ENCODE data around the gene ABHD18. TPM values are rescaled to one million over a fixed set of nuclear protein-coding genes. Genes with fewer than 3 reads are reported as not detected.
"Not testable (repeated sequence)": the region's sequence is repeated elsewhere in the genome, so short reads cannot be mapped to it uniquely, and the experiment has no call there.

The ABHD18 gene
- polyA plus RNA-seq, 1 donor from 2014 or later, result 17.5 TPM

GRCh38 chr4:127931836-127932235 is 33.4 kb upstream of the ABHD18 start:
- not testable (repeated sequence) for H3K9ac ChIP-seq (ENCODE audit: low read length); H3K27ac ChIP-seq (ENCODE audit: low read length); H3K27me3 ChIP-seq (ENCODE audit: insufficient read depth, low read depth, low read length); H2AFZ ChIP-seq (ENCODE audit: low read depth, low read length); H3K4me2 ChIP-seq (ENCODE audit: low read length); H3K9me3 ChIP-seq (ENCODE audit: low read length); H3K36me3 ChIP-seq (ENCODE audit: insufficient read depth, low read length); H3F3A ChIP-seq (ENCODE audit: insufficient read depth, low read length, poor library complexity, severe bottlenecking); H4K20me1 ChIP-seq (ENCODE audit: insufficient read depth); H3K4me3 ChIP-seq (ENCODE audit: low read length); H3K79me2 ChIP-seq (replicated peaks; ENCODE audit: insufficient read depth, low read length); H3K9me2 ChIP-seq (ENCODE audit: insufficient read depth, low read length)

GRCh38 chr4:127936974-127937373 is 28.2 kb upstream of the ABHD18 start:
- Histone ChIP-seq H3K36me3 (ENCODE audit: insufficient read depth, low read length) (no peaks in the 10 kb centered on the region), H3K4me2 (ENCODE audit: low read length) (no peak overlapping the region), H3K27me3 (ENCODE audit: insufficient read depth, low read depth, low read length) (no peaks in the 10 kb centered on the region), H3F3A (ENCODE audit: insufficient read depth, low read length, poor library complexity, severe bottlenecking) (no peaks in the 10 kb centered on the region), H3K9me3 (ENCODE audit: low read length) (no peaks in the 10 kb centered on the region), H3K4me3 (ENCODE audit: low read length) (no peak overlapping the region), H3K79me2 (replicated peaks; ENCODE audit: insufficient read depth, low read length) (no peaks in the 10 kb centered on the region), H3K27ac (ENCODE audit: low read length) (no peak overlapping the region), H3K9me2 (ENCODE audit: insufficient read depth, low read length) (no peaks in the 10 kb centered on the region), H2AFZ (ENCODE audit: low read depth, low read length) (no peak overlapping the region), H3K9ac (ENCODE audit: low read length) (no peak overlapping the region), H4K20me1 (ENCODE audit: insufficient read depth) (no peaks in the 10 kb centered on the region)
- TF ChIP-seq EP300 (conservative IDR thresholded peaks at IDR 0.05; ENCODE audit: poor library complexity, severe bottlenecking) (no peak), CTCF (IDR thresholded peaks at IDR 0.05; ENCODE audit: poor library complexity, severe bottlenecking) (no peak), MXI1 (conservative IDR thresholded peaks at IDR 0.05; ENCODE audit: poor library complexity, severe bottlenecking) (no peak), POLR2AphosphoS5 (IDR thresholded peaks at IDR 0.05) (no peak), REST (IDR thresholded peaks at IDR 0.05; ENCODE audit: borderline replicate concordance) (no peak), EZH2 (IDR thresholded peaks at IDR 0.05; ENCODE audit: borderline replicate concordance, insufficient read depth, low read length, poor library complexity, severe bottlenecking) (no peak), RAD21 (conservative IDR thresholded peaks at IDR 0.05) (no peak), TAF1 (IDR thresholded peaks at IDR 0.05; ENCODE audit: low read depth) (no peak), SMC3 (conservative IDR thresholded peaks at IDR 0.05; ENCODE audit: poor library complexity) (no peak)

GRCh38 chr4:127957105-127957504 is 8.1 kb upstream of the ABHD18 start:
- no peak overlapping the region for H2AFZ ChIP-seq (ENCODE audit: low read depth, low read length)
- TF ChIP-seq POLR2AphosphoS5 (IDR thresholded peaks at IDR 0.05) (no peak), CTCF (IDR thresholded peaks at IDR 0.05; ENCODE audit: poor library complexity, severe bottlenecking) (no peak), EP300 (conservative IDR thresholded peaks at IDR 0.05; ENCODE audit: poor library complexity, severe bottlenecking) (no peak), REST (IDR thresholded peaks at IDR 0.05; ENCODE audit: borderline replicate concordance) (no peak), SMC3 (conservative IDR thresholded peaks at IDR 0.05; ENCODE audit: poor library complexity) (no peak), MXI1 (conservative IDR thresholded peaks at IDR 0.05; ENCODE audit: poor library complexity, severe bottlenecking) (no peak), EZH2 (IDR thresholded peaks at IDR 0.05; ENCODE audit: borderline replicate concordance, insufficient read depth, low read length, poor library complexity, severe bottlenecking) (no peak), RAD21 (conservative IDR thresholded peaks at IDR 0.05) (no peak), TAF1 (IDR thresholded peaks at IDR 0.05; ENCODE audit: low read depth) (no peak)
- no peaks in the 10 kb centered on the region for H4K20me1 ChIP-seq (ENCODE audit: insufficient read depth)
- no peaks in the 10 kb centered on the region for H3K9me2 ChIP-seq (ENCODE audit: insufficient read depth, low read length)
- H3K79me2 ChIP-seq (replicated peaks; ENCODE audit: insufficient read depth, low read length), result peaks cover 34% of the 10 kb centered on the region
- H3K27me3 ChIP-seq (ENCODE audit: insufficient read depth, low read depth, low read length), result no peaks in the 10 kb centered on the region
- H3K9ac ChIP-seq (ENCODE audit: low read length), result no peak overlapping the region
- H3F3A ChIP-seq (ENCODE audit: insufficient read depth, low read length, poor library complexity, severe bottlenecking), result no peaks in the 10 kb centered on the region
- no peaks in the 10 kb centered on the region for H3K9me3 ChIP-seq (ENCODE audit: low read length)
- no peak overlapping the region for H3K4me2 ChIP-seq (ENCODE audit: low read length)
- no peak overlapping the region for H3K4me3 ChIP-seq (ENCODE audit: low read length)
- no peak overlapping the region for H3K27ac ChIP-seq (ENCODE audit: low read length)
- no peaks in the 10 kb centered on the region for H3K36me3 ChIP-seq (ENCODE audit: insufficient read depth, low read length)
